ENCODE data around the gene MLIP. TPM values are rescaled to one million over a fixed set of nuclear protein-coding genes. Genes with fewer than 3 reads are reported as not detected.

The MLIP gene
- total RNA-seq, 4 donors from 2014 or later, result 0.64 to 4.3 (median 2.5) TPM

- intact Hi-C loops (cut with DNase I), result no loop called here
- no peaks in the 10 kb centered on the region for H3K27me3 ChIP-seq
- H3K4me1 ChIP-seq, result peaks cover 0 to 25% (median 0%) of the 10 kb centered on the region in 3 donors
- no peaks in the 10 kb centered on the region for H3K36me3 ChIP-seq
- no peak for DNase-seq
- no peaks in the 10 kb centered on the region for H3K9me3 ChIP-seq
- TF ChIP-seq POLR2A (IDR thresholded peaks at IDR 0.05), result no peak
- TF ChIP-seq CTCF (IDR thresholded peaks at IDR 0.05), result no peak
- no peak overlapping the region for H3K27ac ChIP-seq
- H3K4me3 ChIP-seq, result no peak overlapping the region
- WGBS, 2 donors, result 19 to 34% methylated on average over 2 of the region's 2 CpGs
Observed at GRCh38 chr6:54087721-54088120, 23.5 kb upstream of the MLIP start.

- H3K4me1 ChIP-seq, result no peaks in the 10 kb centered on the region
- intact Hi-C loops (cut with DNase I), result no loop called here
- H3K36me3 ChIP-seq, result no peaks in the 10 kb centered on the region
- no peaks in the 10 kb centered on the region for H3K9me3 ChIP-seq
- H3K27me3 ChIP-seq, result no peaks in the 10 kb centered on the region
- no peak overlapping the region for H3K4me3 ChIP-seq
- no peak for TF ChIP-seq POLR2A (IDR thresholded peaks at IDR 0.05)
- no peak for TF ChIP-seq CTCF (IDR thresholded peaks at IDR 0.05)
- WGBS, 2 donors, result 60 to 81% methylated on average over 6 of the region's 6 CpGs
- no peak for DNase-seq
- H3K27ac ChIP-seq, result no peak overlapping the region
Observed at GRCh38 chr6:54093326-54093948, 17.8 kb upstream of the MLIP start.

GRCh38 chr6:54094293-54094692 is 16.9 kb upstream of the MLIP start:
- no peak overlapping the region for H3K27ac ChIP-seq
- intact Hi-C loops (cut with DNase I), result no loop called here
- no peaks in the 10 kb centered on the region for H3K9me3 ChIP-seq
- TF ChIP-seq CTCF (IDR thresholded peaks at IDR 0.05), result no peak
- TF ChIP-seq POLR2A (IDR thresholded peaks at IDR 0.05), result no peak
- no peaks in the 10 kb centered on the region for H3K27me3 ChIP-seq
- H3K4me3 ChIP-seq, result no peak overlapping the region
- DNase-seq, result no peak
- H3K36me3 ChIP-seq, result no peaks in the 10 kb centered on the region
- H3K4me1 ChIP-seq, result no peaks in the 10 kb centered on the region

GRCh38 chr6:54094786-54095185 is 16.5 kb upstream of the MLIP start:
- intact Hi-C loops (cut with DNase I), result no loop called here
- Histone ChIP-seq H3K36me3 (no peaks in the 10 kb centered on the region), H3K9me3 (no peaks in the 10 kb centered on the region), H3K4me3 (no peak overlapping the region), H3K4me1 (no peaks in the 10 kb centered on the region), H3K27me3 (no peaks in the 10 kb centered on the region), H3K27ac (no peak overlapping the region)
- no peak for DNase-seq
- WGBS, 2 donors, result 74 to 89% methylated on average over 4 of the region's 4 CpGs
- TF ChIP-seq CTCF (IDR thresholded peaks at IDR 0.05), result no peak
- no peak for TF ChIP-seq POLR2A (IDR thresholded peaks at IDR 0.05)

- TF ChIP-seq POLR2A (IDR thresholded peaks at IDR 0.05) (no peak), CTCF (IDR thresholded peaks at IDR 0.05) (no peak)
- Histone ChIP-seq H3K4me3 (no peak overlapping the region), H3K36me3 (no peaks in the 10 kb centered on the region), H3K9me3 (no peaks in the 10 kb centered on the region), H3K4me1 (no peaks in the 10 kb centered on the region), H3K27ac (no peak overlapping the region), H3K27me3 (no peaks in the 10 kb centered on the region)
- no peak for DNase-seq
- 71 to 78% methylated on average over 4 of the region's 4 CpGs for WGBS, 2 donors
- intact Hi-C loops (cut with DNase I), result no loop called here
Observed at GRCh38 chr6:54095723-54096122, 15.5 kb upstream of the MLIP start.
